ENCODE data around the gene CLEC1B.

The CLEC1B gene

GRCh38 chr12:10016881-10017280 lies 18.0 kb upstream of the CLEC1B start:
- no peak for TF ChIP-seq CTCF (IDR thresholded peaks at IDR 0.05; ENCODE audit: insufficient read depth, low read length, missing control alignments)
- DNase-seq (ENCODE audit: low read depth, low spot score), result no peak
- no peak overlapping the region for H3K4me3 ChIP-seq (ENCODE audit: low read depth, low read length)
- CTCF ChIA-PET, result no interaction called here
- POLR2A ChIA-PET, result no interaction called here

GRCh38 chr12:10015450-10015849 lies 16.5 kb upstream of the CLEC1B start:
- H3K4me3 ChIP-seq (ENCODE audit: low read depth, low read length), result no peak overlapping the region
- no peak for DNase-seq (ENCODE audit: low read depth, low spot score)
- ChIA-PET CTCF (no interaction called here), POLR2A (no interaction called here)
- TF ChIP-seq CTCF (IDR thresholded peaks at IDR 0.05; ENCODE audit: insufficient read depth, low read length, missing control alignments), result no peak

GRCh38 chr12:10012630-10013330 lies 13.9 kb upstream of the CLEC1B start:
- no peak for DNase-seq (ENCODE audit: low read depth, low spot score)
- ChIA-PET CTCF (interaction anchor here (1.4 to 4.4 kb wide), 5 partner anchors 7 to 262 kb away, joined by 3 to 82 read pairs (median 22); partner anchors contain the start of gene CLEC1B), POLR2A (no interaction called here)
- no peak overlapping the region for H3K4me3 ChIP-seq (ENCODE audit: low read depth, low read length)
- TF ChIP-seq CTCF (IDR thresholded peaks at IDR 0.05; ENCODE audit: insufficient read depth, low read length, missing control alignments), result no peak

- CTCF ChIA-PET, result interaction anchor here (4.9 kb wide), 1 partner anchor 9 kb away, joined by 27 read pairs; the partner anchor contains the start of gene CLEC12B
- no peak for TF ChIP-seq CTCF (IDR thresholded peaks at IDR 0.05; ENCODE audit: insufficient read depth, low read length, missing control alignments)
Measured at GRCh38 chr12:10001171-10001776, 2.4 kb upstream of the CLEC1B start.

GRCh38 chr12:9992296-9992695 lies 6.6 kb downstream of the CLEC1B start:
- TF ChIP-seq CTCF (IDR thresholded peaks at IDR 0.05; ENCODE audit: insufficient read depth, low read length, missing control alignments), result no peak
- CTCF ChIA-PET, result no interaction called here
- POLR2A ChIA-PET, result no interaction called here
- no peak for DNase-seq (ENCODE audit: low read depth, low spot score)
- no peak overlapping the region for H3K4me3 ChIP-seq (ENCODE audit: low read depth, low read length)

More at GRCh38 chr12:10001171-10001776, 2.4 kb upstream of the CLEC1B start:
- DNase-seq (ENCODE audit: low read depth, low spot score), result no peak
- POLR2A ChIA-PET, result no interaction called here
- H3K4me3 ChIP-seq (ENCODE audit: low read depth, low read length), result no peak overlapping the region

GRCh38 chr12:9991876-9992275 lies 7.0 kb downstream of the CLEC1B start:
- ChIA-PET POLR2A (no interaction called here), CTCF (no interaction called here)
- H3K4me3 ChIP-seq (ENCODE audit: low read depth, low read length), result no peak overlapping the region
- no peak for DNase-seq (ENCODE audit: low read depth, low spot score)
- TF ChIP-seq CTCF (IDR thresholded peaks at IDR 0.05; ENCODE audit: insufficient read depth, low read length, missing control alignments), result no peak
